GM10266 (cell line): Measurements from ENCODE around the gene MEP1A.
"Not testable (repeated sequence)": the region's sequence is repeated elsewhere in the genome, so short reads cannot be mapped to it uniquely, and the experiment has no call there.

Experiments
- DNase-seq: peaks from one replicate; pipeline ENCODE4 v3.0.0; 2012; ENCODE audit errors: extremely low spot score
- CTCF ChIP-seq: IDR thresholded peaks from 2 replicates; pipeline ENCODE4 v1.5.1; 2012; ENCODE audit warnings: mild to moderate bottlenecking, low read depth; ENCODE audit not compliant: control insufficient read depth, insufficient read depth; ENCODE audit errors: missing control alignments

MEP1A gene

GRCh38 chr6:46816626-46817025 lies 23.4 kb downstream of the MEP1A start:
- no peak for DNase-seq
- TF ChIP-seq CTCF = no peak

- TF ChIP-seq CTCF = no peak
- DNase-seq = no peak
Measured at GRCh38 chr6:46819561-46819960, 26.4 kb downstream of the MEP1A start.

DNA sequence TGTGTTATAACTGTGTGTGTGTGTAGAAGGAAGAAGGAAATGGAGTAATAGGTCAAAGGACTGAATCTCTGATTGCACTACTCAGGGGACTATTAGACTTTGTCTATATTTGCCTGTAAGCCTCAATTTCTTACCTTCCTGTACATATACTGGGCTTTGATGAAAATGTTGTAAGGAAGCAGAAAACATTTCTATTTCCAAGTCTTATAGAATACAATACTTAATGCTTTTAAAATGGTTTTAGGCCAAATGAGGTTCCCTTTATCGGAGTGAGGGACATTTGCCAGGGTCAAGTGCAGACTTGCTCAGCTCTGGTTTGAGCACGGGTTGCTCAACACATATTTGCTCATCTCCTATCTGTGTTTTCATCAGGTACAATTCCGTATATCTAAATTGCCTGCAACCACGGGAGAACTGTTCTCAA lies 28.3 kb downstream of the MEP1A start:
- no peak for TF ChIP-seq CTCF
- DNase-seq = no peak

DNA sequence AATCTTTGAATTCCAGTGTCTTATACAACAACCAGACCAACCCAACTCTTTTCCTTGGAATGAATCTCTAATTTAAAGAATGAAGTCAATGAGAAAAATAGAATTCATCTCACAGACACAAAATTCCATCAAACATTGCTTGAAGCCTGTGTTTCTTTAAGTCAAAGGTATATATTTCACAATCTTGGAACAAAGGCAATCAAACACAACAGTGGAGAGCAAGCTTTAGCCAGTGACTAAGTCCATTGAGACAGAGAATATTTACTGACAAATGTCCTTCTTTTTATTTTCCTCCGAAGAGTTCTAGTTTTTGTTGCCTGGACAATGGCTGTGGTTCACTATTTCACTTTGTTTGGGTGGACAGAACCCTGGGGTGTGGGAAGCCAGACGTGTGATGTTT lies 35.8 kb downstream of the MEP1A start:
- no peak for TF ChIP-seq CTCF
- no peak for DNase-seq

GRCh38 chr6:46832816-46833215 lies 39.6 kb downstream of the MEP1A start:
- no peak for TF ChIP-seq CTCF
- DNase-seq = no peak

DNA sequence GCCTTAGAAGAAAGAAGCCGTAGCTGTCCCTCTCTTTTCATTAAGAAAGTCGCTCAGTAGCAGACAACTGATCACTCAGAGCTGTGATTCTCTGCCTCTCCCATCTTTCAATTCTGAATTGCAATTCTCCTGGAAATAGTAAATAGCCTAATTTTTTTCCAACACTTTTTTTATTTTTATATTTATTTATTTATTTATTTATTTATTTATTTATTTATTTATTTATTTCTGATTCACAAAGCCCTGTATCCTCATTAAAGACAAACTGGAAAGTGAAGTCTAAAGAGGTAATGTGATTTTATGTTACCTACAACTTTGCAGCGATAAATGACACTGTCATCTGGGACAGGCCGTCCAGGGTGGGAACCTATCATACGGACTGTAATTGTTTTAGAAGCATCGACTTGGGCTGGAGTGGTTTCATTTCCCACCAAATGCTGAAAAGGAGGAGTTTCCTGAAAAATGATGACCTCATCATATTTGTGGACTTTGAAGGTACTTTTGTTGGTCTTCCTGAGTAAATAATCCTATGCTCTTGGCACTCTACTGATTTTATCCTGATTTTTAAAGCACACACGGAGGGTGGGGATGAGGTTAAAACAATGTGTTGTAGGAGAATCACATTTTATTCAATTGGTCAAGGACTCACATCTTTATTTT lies 41.2 kb downstream of the MEP1A start:
- DNase-seq = not testable (repeated sequence)

- not testable (repeated sequence) for DNase-seq
Measured at GRCh38 chr6:46834991-46835390, 41.8 kb downstream of the MEP1A start.

DNA sequence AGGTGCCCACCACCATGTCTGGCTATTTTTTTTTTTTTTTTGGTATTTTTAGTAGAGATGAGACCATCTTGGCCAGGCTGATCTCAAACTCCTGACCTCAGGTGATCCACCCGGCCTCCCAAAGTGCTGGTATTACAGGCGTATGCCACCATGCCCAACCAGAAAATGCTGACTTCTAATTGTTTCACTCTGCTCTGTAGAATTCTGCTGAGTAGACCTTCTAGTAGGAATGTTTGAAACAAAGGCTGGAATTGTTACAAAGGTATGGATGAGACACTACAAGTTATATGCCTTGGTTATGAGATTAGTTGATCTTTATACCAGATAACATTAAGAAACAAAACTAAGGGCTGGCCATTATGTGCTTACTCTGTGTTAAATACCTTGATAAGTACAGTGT lies 44.8 kb downstream of the MEP1A start:
- DNase-seq = no peak
- TF ChIP-seq CTCF = no peak

GRCh38 chr6:46842252-46842846 lies 49.2 kb downstream of the MEP1A start:
- DNase-seq = not testable (repeated sequence)
